Activated B cell treated with CpG ODN at 0.5 μM for 24 hours (primary cell): ENCODE results near the gene CRKL. TPM values are rescaled to one million over a fixed set of nuclear protein-coding genes. Genes with fewer than 3 reads are reported as not detected.

Source experiments
- ATAC-seq: fragments of 200-7000 bp; cut with Tn5 transposase; one replicate; pipeline ENCODE4 v1.10.0; 2021; ENCODE audit warnings: low read depth, mild to moderate bottlenecking, moderate library complexity
- CTCF ChIA-PET: fragments of 350-600 bp; sonication (Branson Sonifier 250); formaldehyde crosslinking; loops from one replicate; lab custom pipeline; 2021; ENCODE audit warnings: antibody characterized with exemption; lab: Charles Lee
- POLR2A ChIA-PET: fragments of 350-600 bp; sonication (Branson Sonifier 250); formaldehyde crosslinking; loops from one replicate; lab custom pipeline; 2021; ENCODE audit warnings: antibody characterized with exemption; lab: Charles Lee
- DNase-seq: peaks from one replicate; pipeline ENCODE4 v3.0.0; 2022
- H3K27ac Mint-ChIP-seq: one replicate; pipeline ENCODE4 v1.8.0; 2020; ENCODE audit warnings: mixed read lengths
- H3K27me3 Mint-ChIP-seq: one replicate; pipeline ENCODE4 v1.8.0; 2021; ENCODE audit warnings: mixed read lengths
- H3K36me3 Mint-ChIP-seq: one replicate; pipeline ENCODE4 v1.8.0; 2021; ENCODE audit warnings: low read depth, mixed read lengths
- H3K4me1 Mint-ChIP-seq: one replicate; pipeline ENCODE4 v1.8.0; 2021; ENCODE audit warnings: mixed read lengths
- H3K4me3 Mint-ChIP-seq: one replicate; pipeline ENCODE4 v1.8.0; 2020; ENCODE audit warnings: mild to moderate bottlenecking, mixed read lengths
- H3K9me3 Mint-ChIP-seq: one replicate; pipeline ENCODE4 v1.8.0; 2020; ENCODE audit warnings: mixed read lengths
- intact Hi-C: fragments of 100-400 bp; cut with micrococcal nuclease; formaldehyde crosslinking; loops from one replicate; pipeline ENCODE4 v1.15.1; 2024
- total RNA-seq: library from RNA; stranded (reverse); gene quantifications from 2 replicates; pipeline ENCODE4 v1.2.3, GENCODE V29; 2022
- TF ChIP-seq, protein P1 (sequence below): fragments of 200-600 bp; IDR thresholded peaks from one replicate; pipeline ENCODE4 v1.8.0; 2022; ENCODE audit warnings: antibody characterized with exemption, mild to moderate bottlenecking

Gene CRKL
- total RNA-seq, 1 donor from 2014 or later = 55.7 TPM

GRCh38 chr22:20977019-20977418 is 59.8 kb downstream of the CRKL start:
- no peak for ATAC-seq
- Mint-ChIP-seq H3K4me3 (no peak overlapping the region), H3K4me1 (peaks cover 29% of the 10 kb centered on the region), H3K27me3 (no peaks in the 10 kb centered on the region), H3K27ac (no peak overlapping the region), H3K36me3 (no peaks in the 10 kb centered on the region), H3K9me3 (peaks cover 2% of the 10 kb centered on the region)
- CTCF ChIA-PET = interaction anchor here (1.2 kb wide), 1 partner anchor 10 kb away, joined by 3 read pairs; the partner anchor contains the start of gene AIFM3
- POLR2A ChIA-PET = no interaction called here
- TF ChIP-seq, protein P1, sequence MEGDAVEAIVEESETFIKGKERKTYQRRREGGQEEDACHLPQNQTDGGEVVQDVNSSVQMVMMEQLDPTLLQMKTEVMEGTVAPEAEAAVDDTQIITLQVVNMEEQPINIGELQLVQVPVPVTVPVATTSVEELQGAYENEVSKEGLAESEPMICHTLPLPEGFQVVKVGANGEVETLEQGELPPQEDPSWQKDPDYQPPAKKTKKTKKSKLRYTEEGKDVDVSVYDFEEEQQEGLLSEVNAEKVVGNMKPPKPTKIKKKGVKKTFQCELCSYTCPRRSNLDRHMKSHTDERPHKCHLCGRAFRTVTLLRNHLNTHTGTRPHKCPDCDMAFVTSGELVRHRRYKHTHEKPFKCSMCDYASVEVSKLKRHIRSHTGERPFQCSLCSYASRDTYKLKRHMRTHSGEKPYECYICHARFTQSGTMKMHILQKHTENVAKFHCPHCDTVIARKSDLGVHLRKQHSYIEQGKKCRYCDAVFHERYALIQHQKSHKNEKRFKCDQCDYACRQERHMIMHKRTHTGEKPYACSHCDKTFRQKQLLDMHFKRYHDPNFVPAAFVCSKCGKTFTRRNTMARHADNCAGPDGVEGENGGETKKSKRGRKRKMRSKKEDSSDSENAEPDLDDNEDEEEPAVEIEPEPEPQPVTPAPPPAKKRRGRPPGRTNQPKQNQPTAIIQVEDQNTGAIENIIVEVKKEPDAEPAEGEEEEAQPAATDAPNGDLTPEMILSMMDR = no peak
- no peak for DNase-seq
- intact Hi-C loops = no loop called here

DNA sequence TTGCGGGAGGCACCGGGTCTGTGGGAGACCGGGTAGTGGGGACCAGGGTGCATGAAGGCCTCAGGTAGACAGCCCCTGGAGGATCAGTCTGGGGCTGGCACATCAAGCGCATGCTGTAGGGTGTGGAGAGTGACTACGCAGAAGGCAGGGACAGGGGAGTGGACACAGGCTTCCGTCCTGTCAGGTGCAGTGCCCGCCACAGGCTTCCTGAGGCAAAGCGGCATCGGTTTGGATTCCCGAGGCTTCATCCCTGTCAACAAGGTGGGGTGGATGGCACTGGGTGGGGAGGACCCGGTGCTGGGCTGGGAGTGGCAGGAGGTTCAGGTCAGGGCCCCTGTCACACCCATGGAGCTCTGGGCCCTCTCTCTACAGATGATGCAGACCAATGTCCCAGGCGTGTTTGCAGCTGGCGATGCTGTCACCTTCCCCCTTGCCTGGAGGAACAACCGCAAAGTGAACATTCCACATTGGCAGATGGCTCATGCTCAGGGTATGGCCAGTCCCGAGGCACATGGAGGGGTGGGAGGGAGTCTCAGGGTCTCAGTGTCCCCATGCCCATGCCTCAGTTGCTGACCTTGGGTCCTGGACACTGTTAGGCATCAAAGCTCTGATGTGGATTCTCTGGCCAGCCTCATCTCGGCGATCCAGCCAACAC is 60.4 kb downstream of the CRKL start:
- no peak overlapping the region for H3K27ac Mint-ChIP-seq
- H3K4me3 Mint-ChIP-seq = no peak overlapping the region
- DNase-seq (no peak), ATAC-seq (no peak)
- CTCF ChIA-PET = interaction anchor here (1.2 kb wide), 1 partner anchor 10 kb away, joined by 3 read pairs; the partner anchor contains the start of gene AIFM3
- peaks cover 1% of the 10 kb centered on the region for H3K36me3 Mint-ChIP-seq
- POLR2A ChIA-PET = interaction anchor here (0.7 kb wide), 1 partner anchor 21 kb away, joined by 7 read pairs; no protein-coding TSS in a partner anchor
- TF ChIP-seq, protein P1 = no peak
- intact Hi-C loops = no loop called here
- H3K4me1 Mint-ChIP-seq = peaks cover 26% of the 10 kb centered on the region
- peaks cover 2% of the 10 kb centered on the region for H3K9me3 Mint-ChIP-seq
- no peaks in the 10 kb centered on the region for H3K27me3 Mint-ChIP-seq

- ChIA-PET CTCF (interaction anchor here (1.2 kb wide), 1 partner anchor 11 kb away, joined by 3 read pairs; the partner anchor contains the start of gene AIFM3), POLR2A (no interaction called here)
- Mint-ChIP-seq H3K4me3 (no peak overlapping the region), H3K36me3 (peaks cover 2% of the 10 kb centered on the region), H3K9me3 (peaks cover 2% of the 10 kb centered on the region), H3K27ac (no peak overlapping the region), H3K27me3 (no peaks in the 10 kb centered on the region), H3K4me1 (peaks cover 28% of the 10 kb centered on the region)
- DNase-seq = no peak
- ATAC-seq = no peak
- TF ChIP-seq, protein P1 = no peak
- intact Hi-C loops = no loop called here
Measured at GRCh38 chr22:20978419-20978818, 61.2 kb downstream of the CRKL start.

DNA sequence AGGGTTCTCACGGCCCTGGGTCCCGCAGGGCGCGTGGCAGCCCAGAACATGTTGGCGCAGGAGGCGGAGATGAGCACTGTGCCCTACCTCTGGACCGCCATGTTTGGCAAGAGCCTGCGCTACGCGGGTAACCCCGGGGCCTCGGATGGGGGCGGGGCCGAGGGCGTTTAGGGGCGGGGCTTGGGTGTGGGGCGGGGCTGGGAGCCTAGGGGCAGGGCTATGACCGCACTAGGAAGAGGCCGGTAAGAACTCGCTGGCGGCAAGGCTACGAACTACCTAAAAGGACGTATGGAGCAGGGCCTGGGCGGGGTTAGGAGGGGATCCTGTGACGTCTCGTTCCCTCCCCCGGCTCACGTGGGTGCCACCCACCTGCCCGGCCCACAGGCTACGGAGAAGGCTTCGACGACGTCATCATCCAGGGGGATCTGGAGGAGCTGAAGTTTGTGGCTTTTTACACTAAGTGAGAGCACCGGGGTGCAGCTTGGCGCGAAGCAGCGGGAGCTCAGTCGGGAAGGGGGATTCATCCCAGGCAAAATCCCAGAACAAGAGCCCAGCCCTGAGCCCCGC is 62.1 kb downstream of the CRKL start:
- ChIA-PET CTCF (no interaction called here), POLR2A (interaction anchor here (0.5 kb wide), 1 partner anchor 58 kb away, joined by 12 read pairs; no protein-coding TSS in a partner anchor)
- Mint-ChIP-seq H3K27ac (peak overlapping the region; percentile 68), H3K4me3 (peak overlapping the region; percentile 72), H3K4me1 (peaks cover 31% of the 10 kb centered on the region), H3K36me3 (peaks cover 8% of the 10 kb centered on the region), H3K9me3 (peaks cover 2% of the 10 kb centered on the region), H3K27me3 (no peaks in the 10 kb centered on the region)
- intact Hi-C loops = no loop called here
- ATAC-seq (peak; percentile 73), DNase-seq (peak; percentile 47)
- TF ChIP-seq, protein P1 = no peak

- H3K27me3 Mint-ChIP-seq = no peaks in the 10 kb centered on the region
- peaks cover 8% of the 10 kb centered on the region for H3K36me3 Mint-ChIP-seq
- ChIA-PET CTCF (no interaction called here), POLR2A (interaction anchor here (3.1 kb wide), 1 partner anchor 22 kb away, joined by 90 read pairs; the partner anchor contains the start of gene THAP7)
- TF ChIP-seq, protein P1 = no peak
- no peak for ATAC-seq
- no peak for DNase-seq
- H3K4me1 Mint-ChIP-seq = peaks cover 31% of the 10 kb centered on the region
- intact Hi-C loops = no loop called here
- peak overlapping the region; percentile 9 for H3K4me3 Mint-ChIP-seq
- peaks cover 2% of the 10 kb centered on the region for H3K9me3 Mint-ChIP-seq
- H3K27ac Mint-ChIP-seq = no peak overlapping the region
Measured at GRCh38 chr22:20979940-20980453, 62.8 kb downstream of the CRKL start.
